ENCODE data around the gene DLGAP1. TPM values are rescaled to one million over a fixed set of nuclear protein-coding genes. Genes with fewer than 3 reads are reported as not detected.

The DLGAP1 gene
- total and polyA plus RNA-seq, 4 donors = 0.06 to 1.2 (median 0.17) TPM; not detected in 1

GRCh38 chr18:4040391-4041092, 414.6 kb downstream of the DLGAP1 start (continued):
- no peak for TF ChIP-seq REST (IDR thresholded peaks at IDR 0.05)
- no peak for TF ChIP-seq FOXA1 (IDR thresholded peaks at IDR 0.05)
- TF ChIP-seq ZBTB33 (IDR thresholded peaks at IDR 0.05) = no peak
- no peak for TF ChIP-seq HNF4G (IDR thresholded peaks at IDR 0.05)
- TF ChIP-seq, protein P1, sequence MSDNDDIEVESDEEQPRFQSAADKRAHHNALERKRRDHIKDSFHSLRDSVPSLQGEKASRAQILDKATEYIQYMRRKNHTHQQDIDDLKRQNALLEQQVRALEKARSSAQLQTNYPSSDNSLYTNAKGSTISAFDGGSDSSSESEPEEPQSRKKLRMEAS (IDR thresholded peaks at IDR 0.05) = no peak
- TF ChIP-seq JUND (IDR thresholded peaks at IDR 0.05) = no peak
- no peak for TF ChIP-seq YY1 (IDR thresholded peaks at IDR 0.05)

DNA sequence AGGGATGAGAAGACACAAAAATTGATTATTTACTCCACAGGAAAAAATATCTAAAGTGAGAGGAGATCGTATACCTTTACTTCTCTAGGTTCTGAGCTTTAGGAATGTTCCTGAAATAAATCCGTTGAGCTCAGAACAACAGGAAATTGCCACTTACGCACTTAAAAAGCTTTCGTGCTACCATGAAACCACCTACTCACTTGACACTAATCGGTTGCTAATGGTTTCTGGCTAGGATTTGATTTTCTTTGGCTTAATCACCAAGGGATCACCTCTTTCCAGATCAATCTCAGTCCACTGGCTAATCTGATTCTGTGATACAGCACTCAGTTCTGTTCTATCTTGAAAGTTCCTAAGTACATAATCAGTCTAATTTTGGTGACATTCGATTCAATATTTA, 419.6 kb downstream of the DLGAP1 start:
- no peak overlapping the region for H3K9ac ChIP-seq (ENCODE audit: low read depth in 1 of 2, low read length in 2 of 2)
- TF ChIP-seq RAD21 (IDR thresholded peaks at IDR 0.05) (no peak), FOXA1 (IDR thresholded peaks at IDR 0.05) (no peak), JUND (IDR thresholded peaks at IDR 0.05) (no peak), GABPA (IDR thresholded peaks at IDR 0.05 in 1 of 2, conservative IDR thresholded peaks at IDR 0.05 in 1 of 2) (no peak), EGR1 (IDR thresholded peaks at IDR 0.05; ENCODE audit: low read depth in 2 of 2) (no peak), REST (IDR thresholded peaks at IDR 0.05) (no peak), SP1 (IDR thresholded peaks at IDR 0.05) (no peak), FOXA2 (IDR thresholded peaks at IDR 0.05) (no peak), TAF1 (conservative IDR thresholded peaks at IDR 0.05) (no peak), ZBTB33 (IDR thresholded peaks at IDR 0.05) (no peak), HNF4G (IDR thresholded peaks at IDR 0.05) (no peak), YY1 (IDR thresholded peaks at IDR 0.05) (no peak), HNF4A (conservative IDR thresholded peaks at IDR 0.05) (no peak), RXRA (IDR thresholded peaks at IDR 0.05) (no peak), NR2F2 (IDR thresholded peaks at IDR 0.05) (no peak)
- TF ChIP-seq, protein P2, sequence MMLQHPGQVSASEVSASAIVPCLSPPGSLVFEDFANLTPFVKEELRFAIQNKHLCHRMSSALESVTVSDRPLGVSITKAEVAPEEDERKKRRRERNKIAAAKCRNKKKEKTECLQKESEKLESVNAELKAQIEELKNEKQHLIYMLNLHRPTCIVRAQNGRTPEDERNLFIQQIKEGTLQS (IDR thresholded peaks at IDR 0.05) = no peak
- TF ChIP-seq, protein P1 (IDR thresholded peaks at IDR 0.05) = no peak
- TF ChIP-seq, protein P3, sequence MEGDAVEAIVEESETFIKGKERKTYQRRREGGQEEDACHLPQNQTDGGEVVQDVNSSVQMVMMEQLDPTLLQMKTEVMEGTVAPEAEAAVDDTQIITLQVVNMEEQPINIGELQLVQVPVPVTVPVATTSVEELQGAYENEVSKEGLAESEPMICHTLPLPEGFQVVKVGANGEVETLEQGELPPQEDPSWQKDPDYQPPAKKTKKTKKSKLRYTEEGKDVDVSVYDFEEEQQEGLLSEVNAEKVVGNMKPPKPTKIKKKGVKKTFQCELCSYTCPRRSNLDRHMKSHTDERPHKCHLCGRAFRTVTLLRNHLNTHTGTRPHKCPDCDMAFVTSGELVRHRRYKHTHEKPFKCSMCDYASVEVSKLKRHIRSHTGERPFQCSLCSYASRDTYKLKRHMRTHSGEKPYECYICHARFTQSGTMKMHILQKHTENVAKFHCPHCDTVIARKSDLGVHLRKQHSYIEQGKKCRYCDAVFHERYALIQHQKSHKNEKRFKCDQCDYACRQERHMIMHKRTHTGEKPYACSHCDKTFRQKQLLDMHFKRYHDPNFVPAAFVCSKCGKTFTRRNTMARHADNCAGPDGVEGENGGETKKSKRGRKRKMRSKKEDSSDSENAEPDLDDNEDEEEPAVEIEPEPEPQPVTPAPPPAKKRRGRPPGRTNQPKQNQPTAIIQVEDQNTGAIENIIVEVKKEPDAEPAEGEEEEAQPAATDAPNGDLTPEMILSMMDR (IDR thresholded peaks at IDR 0.05; ENCODE audit: low read depth, low read length, missing input control) = no peak
- no peak overlapping the region for H3K27ac ChIP-seq (ENCODE audit: low read depth in 1 of 2, low read length in 2 of 2)
- no peak overlapping the region for H3K4me3 ChIP-seq (ENCODE audit: low read depth in 1 of 3, low read length in 3 of 3)
- no peaks in the 10 kb centered on the region for H3K4me1 ChIP-seq (ENCODE audit: control insufficient read depth in 4 of 4, insufficient read depth in 4 of 4, low read length in 3 of 4)
- no peaks in the 10 kb centered on the region for H3K9me3 ChIP-seq (ENCODE audit: control insufficient read depth in 4 of 4, low read length in 3 of 4)
- 70% methylated on average over 6 of the region's 6 CpGs for WGBS
- no peaks in the 10 kb centered on the region for H3K36me3 ChIP-seq (ENCODE audit: control insufficient read depth in 4 of 4, insufficient read depth in 3 of 4, low read depth in 1 of 4, low read length in 3 of 4)
- H3K27me3 ChIP-seq (ENCODE audit: control insufficient read depth in 4 of 4, insufficient read depth in 4 of 4, low read length in 3 of 4) = peaks cover 0 to 2% (median 0%) of the 10 kb centered on the region in 4 donors
- no peak for DNase-seq (ENCODE audit: low spot score)

Data from liver (tissue), 9 donors.